ENCODE results near the gene BRCA1.

The BRCA1 gene

DNA sequence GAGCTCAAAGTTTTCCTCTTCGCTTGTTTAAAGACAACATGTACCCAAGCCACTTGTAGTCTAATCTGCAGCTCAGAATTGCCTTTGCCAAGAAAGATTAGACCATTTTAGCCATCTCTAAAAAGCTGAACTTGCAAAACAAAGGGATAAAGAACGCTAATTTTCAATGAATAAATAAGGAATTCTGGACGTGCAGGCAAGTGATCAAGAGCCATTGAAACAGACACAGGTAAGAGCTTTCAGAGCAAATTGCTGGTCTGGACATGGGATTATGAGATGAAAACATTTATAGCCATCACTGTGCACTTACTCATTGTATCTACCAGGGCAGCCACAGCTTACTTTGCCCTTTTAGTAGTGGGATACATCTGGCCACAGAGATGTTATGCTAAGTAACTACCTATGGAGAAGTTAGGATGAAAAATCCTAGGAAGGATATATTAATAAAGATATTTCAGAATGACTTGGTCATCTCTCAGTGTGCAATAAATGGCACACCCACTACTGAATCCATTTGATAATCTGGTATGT, 55.7 kb downstream of the BRCA1 start:
- Histone ChIP-seq H3K36me3 (ENCODE audit: control insufficient read depth in 1 of 2, insufficient read depth in 2 of 2, low read length in 2 of 2) (peaks cover 4 to 6% of the 10 kb centered on the region in 2 experiments), H3K4me1 (ENCODE audit: control insufficient read depth in 1 of 2, insufficient read depth in 2 of 2, low read length in 2 of 2) (no peaks in the 10 kb centered on the region), H3K9me3 (ENCODE audit: insufficient read depth, low read depth, low read length) (no peaks in the 10 kb centered on the region), H3K18ac (ENCODE audit: low read length) (no peak overlapping the region), H3K4me3 (ENCODE audit: low read depth, low read length) (no peak overlapping the region), H3K4me2 (ENCODE audit: low read length) (no peak overlapping the region), H3K27me3 (ENCODE audit: insufficient read depth, low read length) (no peaks in the 10 kb centered on the region), H3K23ac (ENCODE audit: low read length) (no peak overlapping the region), H3K27ac (ENCODE audit: low read depth, low read length) (no peak overlapping the region), H4K12ac (ENCODE audit: low read depth, low read length) (no peak overlapping the region), H3K9ac (ENCODE audit: low read length) (no peak overlapping the region), H2BK120ac (ENCODE audit: insufficient read depth, low read length, poor library complexity) (no peak overlapping the region), H3K79me1 (ENCODE audit: low read length) (no peaks in the 10 kb centered on the region), H3K79me2 (ENCODE audit: control insufficient read depth, insufficient read depth, low read length, poor library complexity) (no peaks in the 10 kb centered on the region), H3K4ac (ENCODE audit: low read depth, low read length) (no peak overlapping the region), H3K14ac (ENCODE audit: low read length) (no peak overlapping the region), H4K8ac (ENCODE audit: low read depth, low read length) (no peak overlapping the region), H2BK12ac (ENCODE audit: low read length) (no peak overlapping the region), H2BK5ac (ENCODE audit: low read depth, low read length, poor library complexity) (no peak overlapping the region), H2AFZ (ENCODE audit: insufficient read depth, low read length, poor library complexity) (no peak overlapping the region), H2AK5ac (ENCODE audit: low read length) (no peak overlapping the region), H4K91ac (ENCODE audit: low read depth, low read length) (no peak overlapping the region)
- no CpG with 5 or more reads among the region's 3 CpGs for WGBS (ENCODE audit: extremely low coverage, insufficient coverage, insufficient read length)
- DNase-seq, result no peak

DNA sequence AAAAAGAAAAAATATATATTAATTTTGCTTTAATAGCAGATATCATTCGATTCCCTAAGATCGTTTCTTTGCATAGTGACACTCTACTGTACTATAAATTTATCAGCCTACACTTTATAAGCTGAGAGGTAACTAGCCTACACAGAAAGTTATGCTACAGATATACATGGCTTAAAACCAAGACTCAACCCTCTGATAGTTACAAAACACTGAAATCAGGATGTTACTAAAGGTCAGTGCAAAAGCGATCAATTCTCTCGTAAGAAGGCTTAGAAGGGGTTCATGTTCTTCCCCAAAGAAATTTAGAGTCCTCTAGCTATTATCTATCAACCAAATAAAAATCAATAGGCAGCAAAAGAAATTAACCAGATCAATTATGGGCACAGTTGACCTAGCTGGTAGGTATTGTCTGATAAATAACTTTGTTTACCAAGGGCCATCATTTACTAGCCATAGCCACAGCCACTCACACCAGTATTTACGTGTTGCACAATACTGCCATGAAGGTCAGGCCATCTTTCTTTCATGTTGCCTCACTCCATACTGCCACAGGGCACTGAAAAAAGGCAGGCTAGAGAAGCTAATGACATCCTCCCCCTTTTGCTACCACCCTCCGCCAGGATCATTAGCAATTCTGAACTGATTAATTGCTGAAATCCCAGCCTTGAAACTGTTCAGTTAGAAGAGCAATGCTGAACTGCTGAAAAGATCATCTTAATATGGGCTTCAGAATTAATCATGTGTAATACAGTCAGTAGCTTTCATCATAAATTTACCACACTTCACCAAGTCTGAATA, 56.4 kb downstream of the BRCA1 start:
- Histone ChIP-seq H3K4me3 (ENCODE audit: low read depth, low read length) (no peak overlapping the region), H3K14ac (ENCODE audit: low read length) (no peak overlapping the region), H3K79me1 (ENCODE audit: low read length) (no peaks in the 10 kb centered on the region), H3K23ac (ENCODE audit: low read length) (no peak overlapping the region), H3K4ac (ENCODE audit: low read depth, low read length) (no peak overlapping the region), H4K91ac (ENCODE audit: low read depth, low read length) (no peak overlapping the region), H3K9ac (ENCODE audit: low read length) (no peak overlapping the region), H2BK12ac (ENCODE audit: low read length) (no peak overlapping the region), H3K36me3 (ENCODE audit: control insufficient read depth in 1 of 2, insufficient read depth in 2 of 2, low read length in 2 of 2) (peaks cover 4 to 6% of the 10 kb centered on the region in 2 experiments), H2BK120ac (ENCODE audit: insufficient read depth, low read length, poor library complexity) (no peak overlapping the region), H3K4me1 (ENCODE audit: control insufficient read depth in 1 of 2, insufficient read depth in 2 of 2, low read length in 2 of 2) (no peaks in the 10 kb centered on the region), H2BK5ac (ENCODE audit: low read depth, low read length, poor library complexity) (no peak overlapping the region), H4K8ac (ENCODE audit: low read depth, low read length) (no peak overlapping the region), H3K4me2 (ENCODE audit: low read length) (no peak overlapping the region), H3K18ac (ENCODE audit: low read length) (no peak overlapping the region), H4K12ac (ENCODE audit: low read depth, low read length) (no peak overlapping the region), H3K27me3 (ENCODE audit: insufficient read depth, low read length) (no peaks in the 10 kb centered on the region), H2AFZ (ENCODE audit: insufficient read depth, low read length, poor library complexity) (no peak overlapping the region), H2AK5ac (ENCODE audit: low read length) (no peak overlapping the region), H3K79me2 (ENCODE audit: control insufficient read depth, insufficient read depth, low read length, poor library complexity) (no peaks in the 10 kb centered on the region), H3K9me3 (ENCODE audit: insufficient read depth, low read depth, low read length) (no peaks in the 10 kb centered on the region), H3K27ac (ENCODE audit: low read depth, low read length) (no peak overlapping the region)
- DNase-seq, result peak; percentile 23 to 54
- WGBS (ENCODE audit: extremely low coverage, insufficient coverage, insufficient read length), result no CpG with 5 or more reads among the region's 6 CpGs

DNA sequence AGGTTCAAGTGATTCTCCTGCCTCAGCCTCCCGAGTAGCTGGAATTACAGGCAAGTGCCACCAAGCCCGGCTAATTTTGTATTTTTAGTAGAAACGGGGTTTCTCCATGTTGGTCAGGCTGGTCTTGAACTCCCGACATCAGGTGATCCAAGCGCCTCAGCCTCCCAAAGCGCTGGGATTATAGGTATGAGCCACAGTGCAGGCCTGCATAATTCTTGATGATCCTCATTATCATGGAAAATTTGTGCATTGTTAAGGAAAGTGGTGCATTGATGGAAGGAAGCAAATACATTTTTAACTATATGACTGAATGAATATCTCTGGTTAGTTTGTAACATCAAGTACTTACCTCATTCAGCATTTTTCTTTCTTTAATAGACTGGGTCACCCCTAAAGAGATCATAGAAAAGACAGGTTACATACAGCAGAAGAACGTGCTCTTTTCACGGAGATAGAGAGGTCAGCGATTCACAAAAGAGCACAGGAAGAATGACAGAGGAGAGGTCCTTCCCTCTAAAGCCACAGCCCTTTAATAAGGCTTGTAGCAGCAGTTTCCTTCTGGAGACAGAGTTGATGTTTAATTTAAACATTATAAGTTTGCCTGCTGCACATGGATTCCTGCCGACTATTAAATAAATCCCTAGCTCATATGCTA, 62.1 kb downstream of the BRCA1 start:
- Histone ChIP-seq H4K91ac (ENCODE audit: low read depth, low read length) (no peak overlapping the region), H3K14ac (ENCODE audit: low read length) (no peak overlapping the region), H3K79me2 (ENCODE audit: control insufficient read depth, insufficient read depth, low read length, poor library complexity) (no peaks in the 10 kb centered on the region), H3K4ac (ENCODE audit: low read depth, low read length) (no peak overlapping the region), H4K8ac (ENCODE audit: low read depth, low read length) (no peak overlapping the region), H3K18ac (ENCODE audit: low read length) (no peak overlapping the region), H3K4me2 (ENCODE audit: low read length) (no peak overlapping the region), H2AFZ (ENCODE audit: insufficient read depth, low read length, poor library complexity) (no peak overlapping the region), H2AK5ac (ENCODE audit: low read length) (no peak overlapping the region), H3K79me1 (ENCODE audit: low read length) (no peaks in the 10 kb centered on the region), H3K36me3 (ENCODE audit: control insufficient read depth in 1 of 2, insufficient read depth in 2 of 2, low read length in 2 of 2) (peaks cover 3 to 8% of the 10 kb centered on the region in 2 experiments), H3K4me1 (ENCODE audit: control insufficient read depth in 1 of 2, insufficient read depth in 2 of 2, low read length in 2 of 2) (no peaks in the 10 kb centered on the region), H2BK5ac (ENCODE audit: low read depth, low read length, poor library complexity) (no peak overlapping the region), H3K27ac (ENCODE audit: low read depth, low read length) (no peak overlapping the region), H2BK12ac (ENCODE audit: low read length) (no peak overlapping the region), H3K23ac (ENCODE audit: low read length) (no peak overlapping the region), H3K9ac (ENCODE audit: low read length) (no peak overlapping the region), H2BK120ac (ENCODE audit: insufficient read depth, low read length, poor library complexity) (no peak overlapping the region), H3K27me3 (ENCODE audit: insufficient read depth, low read length) (no peaks in the 10 kb centered on the region), H3K9me3 (ENCODE audit: insufficient read depth, low read depth, low read length) (no peaks in the 10 kb centered on the region), H4K12ac (ENCODE audit: low read depth, low read length) (no peak overlapping the region), H3K4me3 (ENCODE audit: low read depth, low read length) (no peak overlapping the region)
- no CpG with 5 or more reads among the region's 10 CpGs for WGBS (ENCODE audit: extremely low coverage, insufficient coverage, insufficient read length)
- DNase-seq, result no peak

DNA sequence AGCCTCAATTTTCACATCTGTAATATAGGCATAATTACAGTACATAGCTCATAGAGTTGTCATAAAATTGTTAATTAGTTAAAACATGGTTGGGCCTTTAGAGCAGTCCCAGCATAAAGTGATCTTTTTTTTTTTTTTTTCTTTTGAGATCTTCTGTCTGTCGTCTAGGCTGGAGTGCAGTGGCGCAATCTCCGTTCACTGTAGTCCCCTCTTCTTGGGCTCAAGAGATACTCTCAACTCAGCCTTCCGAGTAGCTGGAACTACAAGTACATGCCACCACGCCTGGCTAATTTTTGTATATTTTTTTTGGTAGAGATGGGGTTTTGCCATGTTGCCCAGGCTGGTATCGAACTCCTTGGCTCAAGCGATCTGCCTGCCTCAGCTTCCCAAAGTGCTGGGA, 69.1 kb downstream of the BRCA1 start:
- Histone ChIP-seq H2AFZ (ENCODE audit: insufficient read depth, low read length, poor library complexity) (no peak overlapping the region), H3K79me2 (ENCODE audit: control insufficient read depth, insufficient read depth, low read length, poor library complexity) (no peaks in the 10 kb centered on the region), H3K36me3 (ENCODE audit: control insufficient read depth in 1 of 2, insufficient read depth in 2 of 2, low read length in 2 of 2) (peaks cover 19% of the 10 kb centered on the region in 2 experiments), H3K18ac (ENCODE audit: low read length) (no peak overlapping the region), H4K8ac (ENCODE audit: low read depth, low read length) (no peak overlapping the region), H2BK12ac (ENCODE audit: low read length) (no peak overlapping the region), H3K9me3 (ENCODE audit: insufficient read depth, low read depth, low read length) (no peaks in the 10 kb centered on the region), H2BK120ac (ENCODE audit: insufficient read depth, low read length, poor library complexity) (no peak overlapping the region), H3K4me3 (ENCODE audit: low read depth, low read length) (no peak overlapping the region), H3K79me1 (ENCODE audit: low read length) (no peaks in the 10 kb centered on the region), H3K9ac (ENCODE audit: low read length) (no peak overlapping the region), H3K4me2 (ENCODE audit: low read length) (no peak overlapping the region), H2BK5ac (ENCODE audit: low read depth, low read length, poor library complexity) (no peak overlapping the region), H3K14ac (ENCODE audit: low read length) (no peak overlapping the region), H3K23ac (ENCODE audit: low read length) (no peak overlapping the region), H4K91ac (ENCODE audit: low read depth, low read length) (no peak overlapping the region), H3K4ac (ENCODE audit: low read depth, low read length) (no peak overlapping the region), H3K4me1 (ENCODE audit: control insufficient read depth in 1 of 2, insufficient read depth in 2 of 2, low read length in 2 of 2) (no peaks in the 10 kb centered on the region), H2AK5ac (ENCODE audit: low read length) (no peak overlapping the region), H4K12ac (ENCODE audit: low read depth, low read length) (no peak overlapping the region), H3K27ac (ENCODE audit: low read depth, low read length) (no peak overlapping the region), H3K27me3 (ENCODE audit: insufficient read depth, low read length) (no peaks in the 10 kb centered on the region)
- WGBS (ENCODE audit: extremely low coverage, insufficient coverage, insufficient read length), result no CpG with 5 or more reads among the region's 7 CpGs
- no peak for DNase-seq

All from trophoblast cell (in vitro differentiated cells and primary cell).